ENCODE measurements around the gene SLC16A6.
"Not testable (repeated sequence)": the region's sequence is repeated elsewhere in the genome, so short reads cannot be mapped to it uniquely, and the experiment has no call there.

DNA sequence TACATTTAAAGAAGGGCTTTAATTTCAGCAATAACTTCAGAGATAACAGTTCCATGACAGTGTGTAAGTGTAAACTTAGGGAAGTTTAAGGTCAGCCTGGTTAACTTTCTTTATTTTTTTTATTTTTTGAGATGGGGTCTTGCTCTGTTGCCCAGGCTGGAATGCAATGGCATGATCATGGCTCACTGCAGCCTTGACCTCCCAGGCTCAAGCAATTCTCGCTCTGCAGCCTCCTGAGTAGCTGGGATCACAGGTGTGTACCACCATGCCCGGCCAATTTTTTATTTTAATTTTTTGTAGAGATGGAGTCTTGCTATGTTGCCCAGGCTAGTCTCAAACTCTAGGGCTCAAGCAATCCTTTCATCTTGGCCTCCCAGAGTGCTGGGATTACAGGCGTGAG lies 14.6 kb downstream of the SLC16A6 start:
- TF ChIP-seq, protein P1, sequence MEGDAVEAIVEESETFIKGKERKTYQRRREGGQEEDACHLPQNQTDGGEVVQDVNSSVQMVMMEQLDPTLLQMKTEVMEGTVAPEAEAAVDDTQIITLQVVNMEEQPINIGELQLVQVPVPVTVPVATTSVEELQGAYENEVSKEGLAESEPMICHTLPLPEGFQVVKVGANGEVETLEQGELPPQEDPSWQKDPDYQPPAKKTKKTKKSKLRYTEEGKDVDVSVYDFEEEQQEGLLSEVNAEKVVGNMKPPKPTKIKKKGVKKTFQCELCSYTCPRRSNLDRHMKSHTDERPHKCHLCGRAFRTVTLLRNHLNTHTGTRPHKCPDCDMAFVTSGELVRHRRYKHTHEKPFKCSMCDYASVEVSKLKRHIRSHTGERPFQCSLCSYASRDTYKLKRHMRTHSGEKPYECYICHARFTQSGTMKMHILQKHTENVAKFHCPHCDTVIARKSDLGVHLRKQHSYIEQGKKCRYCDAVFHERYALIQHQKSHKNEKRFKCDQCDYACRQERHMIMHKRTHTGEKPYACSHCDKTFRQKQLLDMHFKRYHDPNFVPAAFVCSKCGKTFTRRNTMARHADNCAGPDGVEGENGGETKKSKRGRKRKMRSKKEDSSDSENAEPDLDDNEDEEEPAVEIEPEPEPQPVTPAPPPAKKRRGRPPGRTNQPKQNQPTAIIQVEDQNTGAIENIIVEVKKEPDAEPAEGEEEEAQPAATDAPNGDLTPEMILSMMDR (IDR thresholded peaks at IDR 0.05): not testable (repeated sequence)
- not testable (repeated sequence) for TF ChIP-seq POLR2A (IDR thresholded peaks at IDR 0.05)
